GM21619 (cell line): ENCODE data around the gene ULBP1.
"Not testable (repeated sequence)": the region's sequence is repeated elsewhere in the genome, so short reads cannot be mapped to it uniquely, and the experiment has no call there.

Source experiments
- ATAC-seq: cut with Tn5 transposase; IDR thresholded peaks from one replicate; pipeline ENCODE4 v1.9.1; 2021; ENCODE audit not compliant: unreplicated experiment

The ULBP1 gene

GRCh38 chr6:149963462-149964307, at the start of gene ULBP1:
TSS of gene ULBP1 (plus strand) at chr6:149963943. CDS start at chr6:149964050, 107 bp downstream.
- ATAC-seq = peak; percentile 47

GRCh38 chr6:149915970-149916865, 47.5 kb upstream of the ULBP1 start:
- no peak for ATAC-seq

GRCh38 chr6:149917679-149918078, 46.1 kb upstream of the ULBP1 start:
- ATAC-seq = no peak

GRCh38 chr6:149918151-149918905, 45.4 kb upstream of the ULBP1 start:
- no peak for ATAC-seq

GRCh38 chr6:149919126-149919833, 44.5 kb upstream of the ULBP1 start:
- ATAC-seq = not testable (repeated sequence)

- no peak for ATAC-seq
Measured at GRCh38 chr6:149919834-149920225, 43.9 kb upstream of the ULBP1 start.

GRCh38 chr6:149921361-149921760, 42.4 kb upstream of the ULBP1 start:
- ATAC-seq = no peak

- ATAC-seq = not testable (repeated sequence)
Measured at GRCh38 chr6:149922091-149922490, 41.7 kb upstream of the ULBP1 start.

GRCh38 chr6:149922642-149923326, 41.0 kb upstream of the ULBP1 start, which contains the start of gene RAET1G:
TSS of gene RAET1G (minus strand) at chr6:149923121. CDS start at chr6:149923010, 111 bp downstream.
- peak; percentile 50 for ATAC-seq

GRCh38 chr6:149923327-149923986, 40.3 kb upstream of the ULBP1 start:
- ATAC-seq = no peak

- ATAC-seq = no peak
Measured at GRCh38 chr6:149924206-149924932, 39.4 kb upstream of the ULBP1 start.

- ATAC-seq = no peak
Measured at GRCh38 chr6:149924933-149925252, 38.9 kb upstream of the ULBP1 start.

GRCh38 chr6:149925253-149925973, 38.3 kb upstream of the ULBP1 start:
- no peak for ATAC-seq

- peak; percentile 72 for ATAC-seq
Measured at GRCh38 chr6:149925974-149926777, 37.6 kb upstream of the ULBP1 start.

GRCh38 chr6:149927025-149927424, 36.7 kb upstream of the ULBP1 start:
- ATAC-seq = not testable (repeated sequence)

GRCh38 chr6:149929422-149929821, 34.3 kb upstream of the ULBP1 start:
- no peak for ATAC-seq

GRCh38 chr6:149931501-149931900, 32.2 kb upstream of the ULBP1 start:
- ATAC-seq = no peak
